ENCODE results near the gene PIH1D1.

DNA sequence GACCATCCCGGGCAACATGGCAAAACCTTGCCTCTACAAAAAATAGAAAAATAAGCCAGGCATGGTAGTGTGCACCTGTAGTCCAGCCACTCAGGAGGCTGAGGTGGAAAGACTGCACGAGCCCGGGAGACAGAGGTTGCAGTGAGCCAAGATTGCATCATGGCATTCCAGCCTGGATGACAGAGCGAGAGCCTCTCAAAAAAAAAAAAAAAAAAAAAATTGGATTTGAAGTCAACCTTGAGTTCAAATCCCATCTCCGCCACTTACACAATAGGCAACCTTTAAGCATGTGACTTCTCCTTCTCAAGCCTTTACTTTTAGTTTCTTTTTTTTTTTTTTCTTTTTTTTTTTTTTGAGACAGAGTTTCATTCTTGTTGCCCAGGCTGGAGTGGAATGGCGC lies 51.6 kb downstream of the PIH1D1 start:
- no peak for TF ChIP-seq POLR2AphosphoS5 (IDR thresholded peaks at IDR 0.05; ENCODE audit: low read depth, low read length)
- no peak for TF ChIP-seq POLR2A (IDR thresholded peaks at IDR 0.05; ENCODE audit: low read depth, low read length)
- no peak for TF ChIP-seq TAF1 (IDR thresholded peaks at IDR 0.05; ENCODE audit: borderline replicate concordance, low read depth, low read length)
